Bronchial smooth muscle cell (primary cell): Measurements from ENCODE around the gene TOR4A. TPM values are rescaled to one million over a fixed set of nuclear protein-coding genes. Genes with fewer than 3 reads are reported as not detected.

ENCODE experiments used
- total RNA-seq: library from RNA; depleted of rRNA; stranded (reverse); fragments of >200 nt; gene quantifications from 2 replicates; pipeline ENCODE4 v1.2.1, GENCODE V29; 2014

Gene TOR4A
- total RNA-seq, result 5.8 and 11.5 TPM in 2 replicates

GRCh38 chr9:137277329-137278041 lies at the start of gene TOR4A:
TOR4A (plus strand) TSS chr9:137277726; CDS start chr9:137278690, 964 bp downstream.

DNA sequence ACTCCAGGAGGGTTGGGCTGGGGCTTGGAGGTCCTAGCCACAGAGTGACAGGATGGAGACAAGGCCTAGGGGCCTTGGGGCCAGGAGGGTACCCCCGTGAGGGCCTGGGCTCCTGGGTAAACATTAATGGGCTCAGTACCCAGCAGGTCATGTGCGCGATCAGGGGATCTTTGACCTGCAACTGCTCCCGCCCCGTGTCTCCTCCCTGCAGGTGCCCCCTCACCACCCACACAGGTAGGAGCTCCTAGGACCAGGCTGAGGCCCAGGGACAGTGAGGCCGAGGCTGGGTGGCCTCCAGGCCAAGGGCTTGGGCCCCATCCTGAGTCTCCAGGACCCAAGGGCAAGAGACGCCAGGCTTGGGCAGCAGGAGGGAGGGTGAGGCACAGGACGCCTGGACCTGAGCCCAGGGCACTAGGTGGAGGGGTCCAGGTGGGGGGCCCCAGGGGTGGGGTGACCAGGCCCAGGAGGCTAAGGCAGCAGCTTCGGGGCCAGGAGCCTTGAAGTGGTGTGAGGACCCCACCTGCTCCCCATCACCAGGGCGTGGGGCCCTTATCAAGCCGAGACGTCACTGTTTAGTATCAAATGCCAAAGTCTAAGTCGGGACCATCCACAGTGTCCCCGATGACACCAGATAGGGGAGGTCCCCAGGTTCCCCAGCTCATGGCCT lies 46.7 kb upstream of the TOR4A start, which contains the start of gene SLC34A3:
TSS of gene SLC34A3 (plus strand) at position 197 of the 667 bp plus-strand sequence. CDS start 802 bp downstream, outside the sequence.

GRCh38 chr9:137240841-137241489 lies 36.6 kb upstream of the TOR4A start, which contains the start of gene TUBB4B:
TUBB4B (plus strand) TSS chr9:137241287; CDS start chr9:137241361, 74 bp downstream.

GRCh38 chr9:137251194-137251461 lies 26.4 kb upstream of the TOR4A start, which contains the start of gene STPG3:
STPG3 (plus strand) TSS chr9:137251286; CDS start chr9:137251287, 1 bp downstream.

GRCh38 chr9:137254624-137255447 lies 22.7 kb upstream of the TOR4A start, which contains the start of gene NELFB:
NELFB (plus strand) TSS chr9:137255327.

GRCh38 chr9:137302118-137302448 lies 24.6 kb downstream of the TOR4A start, which contains the start of gene NRARP:
NRARP (minus strand) TSS chr9:137302271; CDS start chr9:137301928, 343 bp downstream.

Other genes with a start within 250 kb of the TOR4A start
- 14.2 and 23.9 TPM in 2 replicates for gene ABCA2, start 249.5 kb upstream of the TOR4A start, total RNA-seq
- gene FUT7, start 245.6 kb upstream of the TOR4A start, total RNA-seq, result not detected in 2 replicates
- 11.5 and 13.1 TPM in 2 replicates for gene NPDC1, start 231.5 kb upstream of the TOR4A start, total RNA-seq
- under 0.01 TPM in 1 of 2 replicates, not detected in the other for gene ENTPD2, start 223.7 kb upstream of the TOR4A start, total RNA-seq
- 0.26 and 0.47 TPM in 2 replicates for gene SAPCD2, start 207.2 kb upstream of the TOR4A start, total RNA-seq
- 16.2 and 18.1 TPM in 2 replicates for gene UAP1L1, start 200.2 kb upstream of the TOR4A start, total RNA-seq
- gene MAN1B1, start 190.7 kb upstream of the TOR4A start, total RNA-seq, result 73.7 and 76.9 TPM in 2 replicates
- gene DPP7, start 163.0 kb upstream of the TOR4A start, total RNA-seq, result 67.8 and 115 TPM in 2 replicates
- gene GRIN1, start 138.6 kb upstream of the TOR4A start, total RNA-seq, result under 0.01 TPM in 1 of 2 replicates, not detected in the other
- not detected in 2 replicates for gene LRRC26, start 107.7 kb upstream of the TOR4A start, total RNA-seq
- not detected in 2 replicates for gene TMEM210, start 105.7 kb upstream of the TOR4A start, total RNA-seq
- 27.1 and 29.3 TPM in 2 replicates for gene ANAPC2, start 89.2 kb upstream of the TOR4A start, total RNA-seq
- gene SSNA1, start 89.0 kb upstream of the TOR4A start, total RNA-seq, result 58.4 and 64.2 TPM in 2 replicates
- 3.9 and 5.4 TPM in 2 replicates for gene TPRN, start 77.0 kb upstream of the TOR4A start, total RNA-seq
- gene TMEM203, start 72.1 kb upstream of the TOR4A start, total RNA-seq, result 26.8 and 30.9 TPM in 2 replicates
- gene NDOR1, start 72.0 kb upstream of the TOR4A start, total RNA-seq, result 2.2 and 2.3 TPM in 2 replicates
- 0.09 and 0.16 TPM in 2 replicates for gene RNF208, start 55.5 kb upstream of the TOR4A start, total RNA-seq
- gene CYSRT1, start 52.6 kb upstream of the TOR4A start, total RNA-seq, result 0.17 and 0.63 TPM in 2 replicates
- 0.09 TPM in 1 of 2 replicates, not detected in the other for gene RNF224, start 50.2 kb upstream of the TOR4A start, total RNA-seq
- not detected in 2 replicates for gene SLC34A3, start 46.8 kb upstream of the TOR4A start, total RNA-seq
- 84.7 and 125 TPM in 2 replicates for gene TUBB4B, start 36.4 kb upstream of the TOR4A start, total RNA-seq
- 0.16 TPM in 1 of 2 replicates, not detected in the other for gene STPG3, start 26.4 kb upstream of the TOR4A start, total RNA-seq
- 39.2 and 49.2 TPM in 2 replicates for gene NELFB, start 22.4 kb upstream of the TOR4A start, total RNA-seq
- 0.09 and 0.16 TPM in 2 replicates for gene NRARP, start 24.5 kb downstream of the TOR4A start, total RNA-seq
- 8.0 and 9.5 TPM in 2 replicates for gene EXD3, start 145.4 kb downstream of the TOR4A start, total RNA-seq
- gene NOXA1, start 145.7 kb downstream of the TOR4A start, total RNA-seq, result 0.26 and 0.95 TPM in 2 replicates
- gene ENTPD8, start 163.6 kb downstream of the TOR4A start, total RNA-seq, result under 0.01 TPM in 1 of 2 replicates, not detected in the other
- gene NSMF, start 181.6 kb downstream of the TOR4A start, total RNA-seq, result 10.5 and 11.3 TPM in 2 replicates